ENCODE data around the gene HBQ1.
"Not testable (repeated sequence)": the region's sequence is repeated elsewhere in the genome, so short reads cannot be mapped to it uniquely, and the experiment has no call there.

The HBQ1 gene

GRCh38 chr16:176477-177382, 3.5 kb upstream of the HBQ1 start, which contains the start of gene HBA1:
Gene HBA1 (plus strand): TSS chr16:176680. CDS start chr16:176717, 37 bp downstream.
- DNase-seq (ENCODE audit: low read depth): not testable (repeated sequence)

DNA sequence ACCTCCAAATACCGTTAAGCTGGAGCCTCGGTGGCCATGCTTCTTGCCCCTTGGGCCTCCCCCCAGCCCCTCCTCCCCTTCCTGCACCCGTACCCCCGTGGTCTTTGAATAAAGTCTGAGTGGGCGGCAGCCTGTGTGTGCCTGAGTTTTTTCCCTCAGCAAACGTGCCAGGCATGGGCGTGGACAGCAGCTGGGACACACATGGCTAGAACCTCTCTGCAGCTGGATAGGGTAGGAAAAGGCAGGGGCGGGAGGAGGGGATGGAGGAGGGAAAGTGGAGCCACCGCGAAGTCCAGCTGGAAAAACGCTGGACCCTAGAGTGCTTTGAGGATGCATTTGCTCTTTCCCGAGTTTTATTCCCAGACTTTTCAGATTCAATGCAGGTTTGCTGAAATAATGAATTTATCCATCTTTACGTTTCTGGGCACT, 2.9 kb upstream of the HBQ1 start:
- no peak for DNase-seq (ENCODE audit: low read depth)

DNA sequence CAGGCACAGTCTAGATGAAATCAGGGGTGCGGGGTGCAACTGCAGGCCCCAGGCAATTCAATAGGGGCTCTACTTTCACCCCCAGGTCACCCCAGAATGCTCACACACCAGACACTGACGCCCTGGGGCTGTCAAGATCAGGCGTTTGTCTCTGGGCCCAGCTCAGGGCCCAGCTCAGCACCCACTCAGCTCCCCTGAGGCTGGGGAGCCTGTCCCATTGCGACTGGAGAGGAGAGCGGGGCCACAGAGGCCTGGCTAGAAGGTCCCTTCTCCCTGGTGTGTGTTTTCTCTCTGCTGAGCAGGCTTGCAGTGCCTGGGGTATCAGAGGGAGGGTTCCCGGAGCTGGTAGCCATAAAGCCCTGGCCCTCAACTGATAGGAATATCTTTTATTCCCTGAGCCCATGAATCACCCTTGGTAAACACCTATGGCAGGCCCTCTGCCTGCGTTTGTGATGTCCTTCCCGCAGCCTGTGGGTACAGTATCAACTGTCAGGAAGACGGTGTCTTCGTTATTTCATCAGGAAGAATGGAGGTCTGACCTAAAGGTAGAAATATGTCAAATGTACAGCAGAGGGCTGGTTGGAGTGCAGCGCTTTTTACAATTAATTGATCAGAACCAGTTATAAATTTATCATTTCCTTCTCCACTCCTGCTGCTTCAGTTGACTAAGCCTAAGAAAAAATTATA, 2.1 kb upstream of the HBQ1 start:
- no peak for DNase-seq (ENCODE audit: low read depth)

DNA sequence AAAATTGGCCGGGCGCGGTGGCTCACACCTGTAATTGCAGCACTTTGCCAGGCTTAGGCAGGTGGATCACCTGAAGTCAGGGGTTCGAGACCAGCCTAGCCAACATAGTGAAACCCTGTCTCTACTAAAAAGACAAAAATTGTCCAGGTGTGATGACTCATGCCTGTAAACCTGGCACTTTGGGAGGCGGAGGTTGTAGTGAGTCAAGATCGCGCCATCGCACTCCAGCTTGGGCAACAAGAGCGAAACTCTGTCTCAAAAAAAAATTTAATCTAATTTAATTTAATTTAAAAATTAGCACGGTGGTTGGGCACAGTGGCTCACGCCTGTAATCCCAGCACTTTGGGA, 1.6 kb upstream of the HBQ1 start:
- DNase-seq (ENCODE audit: low read depth): no peak

DNA sequence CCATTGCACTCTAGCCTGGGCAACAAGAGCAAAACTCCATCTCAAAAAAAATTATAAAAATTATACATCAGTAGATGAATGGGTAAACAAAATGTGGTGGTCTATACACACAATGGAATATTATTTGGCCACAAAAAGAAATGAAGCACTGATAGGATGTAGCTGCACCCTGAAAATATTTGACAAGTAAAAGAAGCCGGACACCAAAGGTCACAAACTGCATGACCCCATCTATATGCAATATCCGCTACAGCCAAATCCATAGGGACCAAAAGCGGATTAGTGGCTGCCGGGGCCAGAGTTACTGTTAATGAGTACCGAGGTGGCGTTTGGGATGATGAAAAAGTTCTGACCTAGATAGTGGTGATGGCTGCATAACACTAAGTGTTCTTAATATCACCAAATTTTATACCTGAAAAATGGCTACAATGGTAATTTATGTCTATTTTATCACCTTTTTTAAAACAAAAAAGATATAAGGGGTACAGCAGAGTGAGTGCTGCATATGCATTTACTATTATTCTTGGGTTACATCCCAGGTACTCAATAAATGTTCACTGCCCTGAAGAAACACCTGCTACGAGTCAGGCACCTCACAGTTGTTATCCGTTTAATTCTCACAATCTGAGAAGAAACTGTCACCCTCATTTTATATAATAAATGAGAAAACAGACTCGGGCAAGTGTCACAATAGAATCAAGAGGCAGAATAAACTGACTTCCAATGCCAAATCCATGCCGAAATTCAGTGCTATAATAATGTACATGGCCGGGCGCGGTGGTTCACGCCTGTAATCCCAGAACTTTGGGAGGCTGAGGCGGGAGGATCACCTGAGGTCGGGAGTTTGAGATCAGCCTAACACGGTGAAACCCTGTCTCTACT, 807 bp upstream of the HBQ1 start:
- DNase-seq (ENCODE audit: low read depth): no peak

- DNase-seq (ENCODE audit: low read depth): peak; percentile 71
These were observed 664 bp downstream of the HBQ1 start for GRCh38 chr16:180681-181564.

DNA sequence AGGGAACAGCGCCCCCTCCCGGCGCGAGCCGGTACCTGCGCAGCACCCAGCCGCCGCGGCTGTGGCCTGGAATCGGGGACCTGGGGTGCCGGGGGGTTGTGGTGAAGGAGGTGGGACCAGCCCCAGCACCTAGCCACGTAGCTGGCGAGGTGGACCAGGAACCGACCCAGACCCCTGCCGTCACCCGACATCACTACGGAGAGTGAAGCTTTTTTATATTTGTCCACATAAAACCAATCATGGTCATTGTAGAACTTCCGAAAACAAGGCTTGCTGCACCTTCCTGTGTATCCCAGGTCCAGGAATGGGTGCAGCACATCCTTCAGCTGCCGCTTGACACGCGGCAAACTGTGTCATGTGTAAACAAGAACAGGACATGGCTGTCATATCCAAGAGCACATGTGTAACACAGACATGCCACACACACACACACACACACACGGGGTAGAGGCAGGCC, 1.3 kb downstream of the HBQ1 start:
- DNase-seq (ENCODE audit: low read depth): no peak

GRCh38 chr16:183005-183404, 2.7 kb downstream of the HBQ1 start:
- no peak for DNase-seq (ENCODE audit: low read depth)

DNA sequence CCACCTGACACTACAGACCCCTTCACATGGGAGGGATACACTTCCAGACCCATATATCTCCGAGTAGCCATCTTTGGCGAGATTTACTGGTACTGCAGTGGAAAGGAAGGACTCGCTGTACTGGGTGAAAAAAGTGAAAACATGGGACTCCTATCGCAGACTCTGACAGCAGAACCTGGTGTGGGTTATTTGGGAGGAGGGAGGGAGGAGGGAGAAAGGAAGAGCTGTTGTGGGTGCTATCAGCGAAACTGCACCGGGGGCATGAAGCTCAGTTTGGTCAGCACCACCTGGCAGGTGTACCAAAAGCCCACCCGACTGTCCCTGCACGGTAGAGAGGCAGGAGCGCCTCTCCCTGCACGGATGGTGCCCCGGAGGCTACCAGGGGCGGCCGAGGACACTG, 5.0 kb downstream of the HBQ1 start:
- no peak for DNase-seq (ENCODE audit: low read depth)

GRCh38 chr16:185691-186090, 5.4 kb downstream of the HBQ1 start:
- DNase-seq (ENCODE audit: low read depth): no peak

- no peak for DNase-seq (ENCODE audit: low read depth)
These were observed 7.1 kb downstream of the HBQ1 start for GRCh38 chr16:187330-187729.

DNA sequence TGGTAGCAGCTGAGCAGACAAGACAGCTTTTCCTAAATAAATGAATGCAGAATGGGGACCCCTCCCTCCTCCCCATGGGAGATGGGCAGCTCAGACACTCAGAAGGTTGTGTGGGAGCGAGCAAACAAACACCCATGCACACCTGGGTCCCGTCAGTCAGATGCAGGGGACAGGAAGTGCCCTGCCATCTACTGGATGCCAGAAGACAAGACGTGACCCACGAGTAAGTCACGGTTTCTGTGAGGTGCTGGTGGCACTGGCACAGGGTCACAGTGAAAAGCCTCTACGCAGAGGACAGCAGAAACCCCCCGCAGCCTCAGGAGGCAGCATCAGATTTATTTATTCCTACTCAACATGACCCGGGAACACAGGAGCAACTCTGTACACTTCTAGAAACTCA, 8.4 kb downstream of the HBQ1 start:
- DNase-seq (ENCODE audit: low read depth): no peak

- no peak for DNase-seq (ENCODE audit: low read depth)
These were observed 9.4 kb downstream of the HBQ1 start for GRCh38 chr16:189604-190186.

DNA sequence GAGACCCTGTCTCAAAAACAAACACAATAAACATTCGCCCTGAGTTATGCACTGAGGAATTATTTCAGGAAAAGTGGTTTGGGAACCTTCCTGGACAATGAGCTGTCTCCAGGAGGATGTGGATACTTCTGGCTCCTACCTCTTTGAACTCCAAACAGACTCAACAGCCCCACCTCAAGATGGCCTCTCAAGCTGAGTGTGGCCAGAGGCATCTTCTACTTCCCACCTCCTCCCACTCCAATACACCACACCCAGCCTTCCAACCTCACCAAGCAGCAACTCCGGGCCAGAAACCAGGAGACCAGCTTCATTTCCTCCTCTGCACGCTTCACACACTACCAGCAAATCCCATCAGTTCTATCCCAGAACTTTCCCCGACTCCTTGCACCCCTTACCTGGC, 11.6 kb downstream of the HBQ1 start:
- DNase-seq (ENCODE audit: low read depth): no peak

DNA sequence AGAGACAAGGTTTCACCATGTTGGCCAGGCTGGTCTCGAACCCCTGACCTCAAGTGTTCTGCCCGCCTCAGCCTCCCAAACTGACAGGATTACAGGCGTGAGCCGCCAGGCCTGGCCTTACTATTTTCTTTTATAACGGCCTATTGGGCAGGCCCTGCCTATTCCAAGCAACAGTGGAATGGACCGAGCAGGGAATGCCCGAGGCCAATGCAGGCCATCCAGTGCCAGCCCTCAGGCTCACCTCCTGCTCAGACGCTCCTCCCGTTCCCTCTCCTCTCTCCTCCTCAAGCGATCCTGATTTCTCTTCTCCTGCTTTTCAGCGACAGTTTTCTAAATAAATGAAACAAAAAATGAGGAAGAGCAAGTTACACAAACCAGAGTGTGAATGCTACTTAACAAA, 12.4 kb downstream of the HBQ1 start:
- no peak for DNase-seq (ENCODE audit: low read depth)

- no peak for DNase-seq (ENCODE audit: low read depth)
These were observed 13.2 kb downstream of the HBQ1 start for GRCh38 chr16:193441-193840.

- no peak for DNase-seq (ENCODE audit: low read depth)
These were observed 14.3 kb downstream of the HBQ1 start for GRCh38 chr16:194516-194915.

DNA sequence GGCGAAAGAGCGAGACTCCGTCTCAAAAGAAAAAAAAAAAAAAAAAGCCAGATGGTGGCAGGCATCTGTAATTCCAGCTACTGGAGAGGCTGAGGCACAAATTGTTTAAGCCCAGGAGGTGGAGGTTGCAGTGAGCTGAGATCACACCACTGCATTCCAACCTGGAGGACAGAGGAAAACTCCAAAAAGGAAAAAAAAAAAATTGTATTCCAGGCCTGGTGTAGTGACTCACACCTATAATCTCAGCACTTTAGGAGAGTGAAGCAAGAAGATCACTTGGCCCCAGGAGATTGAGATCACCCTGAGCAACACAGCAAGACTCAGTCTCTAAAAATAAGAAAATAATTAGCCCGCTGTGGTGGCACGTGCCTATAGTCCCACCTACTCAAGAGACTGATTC, 20.1 kb downstream of the HBQ1 start:
- no peak for DNase-seq (ENCODE audit: low read depth)

GRCh38 chr16:203246-203645, 23.0 kb downstream of the HBQ1 start:
- DNase-seq (ENCODE audit: low read depth): no peak

- not testable (repeated sequence) for DNase-seq (ENCODE audit: low read depth)
These were observed 23.8 kb downstream of the HBQ1 start for GRCh38 chr16:204046-204445.

DNA sequence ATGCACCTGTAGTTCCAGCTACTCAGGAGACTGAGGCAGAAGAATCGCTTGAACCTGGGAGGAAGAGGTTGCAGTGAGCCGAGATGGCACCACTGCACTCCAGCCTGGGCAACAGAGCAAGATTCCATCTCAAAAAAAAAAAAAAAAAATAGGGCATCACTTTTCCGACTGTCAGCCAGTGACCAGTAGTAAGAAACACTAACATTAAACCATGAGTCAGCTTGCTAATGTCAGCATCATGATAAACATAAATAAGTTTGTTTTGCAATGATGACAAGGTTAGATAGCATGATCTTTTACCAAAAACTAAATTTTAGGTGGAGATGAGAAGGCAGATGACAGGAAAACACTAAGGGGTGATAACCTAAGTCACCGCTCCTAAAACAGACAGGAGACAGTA, 29.1 kb downstream of the HBQ1 start:
- DNase-seq (ENCODE audit: low read depth): not testable (repeated sequence)
